Parathyroid adenoma (tissue), 2 donors: ENCODE results near the gene ARFGEF2.
"Not testable (repeated sequence)": the region's sequence is repeated elsewhere in the genome, so short reads cannot be mapped to it uniquely, and the experiment has no call there.

Experiments
- H2AFZ ChIP-seq: fragments of 300-600 bp; sonication (generic); one replicate; pipeline ENCODE4 v1.7.0; 2017; ENCODE audit warnings: antibody characterized with exemption, mild to moderate bottlenecking
- H3K27ac ChIP-seq: fragments of 300-600 bp; sonication (generic); one replicate; pipeline ENCODE4 v1.7.0; 2017
- H3K27me3 ChIP-seq: fragments of 300-600 bp; sonication (generic); one replicate; pipeline ENCODE4 v1.7.0; 2017; ENCODE audit warnings: low read length; ENCODE audit not compliant: control insufficient read depth, insufficient read depth
- H3K36me3 ChIP-seq: fragments of 300-600 bp; sonication (generic); one replicate; pipeline ENCODE4 v1.7.0; 2017; ENCODE audit warnings: low read length; ENCODE audit not compliant: control insufficient read depth, insufficient read depth
- H3K4me1 ChIP-seq: fragments of 300-600 bp; sonication (generic); one replicate; pipeline ENCODE4 v1.7.0; 2017; ENCODE audit warnings: control low read depth
- H3K4me2 ChIP-seq: fragments of 300-600 bp; sonication (generic); one replicate; pipeline ENCODE4 v1.7.0; 2017; ENCODE audit warnings: low read length
- H3K4me3 ChIP-seq: fragments of 300-600 bp; sonication (generic); one replicate; pipeline ENCODE4 v1.7.0; 2017; ENCODE audit warnings: low read depth, low read length
- H3K79me2 ChIP-seq: fragments of 300-600 bp; sonication (generic); one replicate; pipeline ENCODE4 v1.7.0; 2017; ENCODE audit warnings: control low read depth
- H3K9ac ChIP-seq: fragments of 300-600 bp; sonication (generic); one replicate; pipeline ENCODE4 v1.7.0; 2017; ENCODE audit warnings: mild to moderate bottlenecking
- H3K9me3 ChIP-seq: fragments of 300-600 bp; sonication (generic); one replicate; pipeline ENCODE4 v1.7.0; 2017; ENCODE audit warnings: low read length; ENCODE audit not compliant: control insufficient read depth
- CTCF ChIP-seq: fragments of 300-600 bp; sonication (generic); IDR thresholded peaks from one replicate; pipeline ENCODE4 v1.7.0; 2017; ENCODE audit warnings: antibody characterized with exemption, mild to moderate bottlenecking
- donor health status: primary hyperparathyroidism.

Gene ARFGEF2

GRCh38 chr20:48971956-48972355, 50.4 kb downstream of the ARFGEF2 start:
- H3K36me3 ChIP-seq: no peaks in the 10 kb centered on the region

GRCh38 chr20:48972816-48973215, 51.3 kb downstream of the ARFGEF2 start:
- H3K79me2 ChIP-seq: peaks cover 15% of the 10 kb centered on the region
- H3K9me3 ChIP-seq: no peaks in the 10 kb centered on the region
- H3K27ac ChIP-seq: no peak overlapping the region
- no peak overlapping the region for H3K9ac ChIP-seq
- no peaks in the 10 kb centered on the region for H3K36me3 ChIP-seq
- no peak for TF ChIP-seq CTCF
- no peak overlapping the region for H2AFZ ChIP-seq
- H3K4me3 ChIP-seq: no peak overlapping the region
- no peaks in the 10 kb centered on the region for H3K27me3 ChIP-seq
- no peak overlapping the region for H3K4me2 ChIP-seq
- H3K4me1 ChIP-seq: no peaks in the 10 kb centered on the region

More at GRCh38 chr20:48971956-48972355, 50.4 kb downstream of the ARFGEF2 start:
- Histone ChIP-seq H3K4me1 (no peaks in the 10 kb centered on the region), H3K27ac (no peak overlapping the region), H3K4me3 (no peak overlapping the region), H3K79me2 (peaks cover 10% of the 10 kb centered on the region), H3K4me2 (no peak overlapping the region), H3K27me3 (no peaks in the 10 kb centered on the region), H3K9ac (no peak overlapping the region), H2AFZ (no peak overlapping the region), H3K9me3 (no peaks in the 10 kb centered on the region)
- no peak for TF ChIP-seq CTCF

GRCh38 chr20:48975955-48976354, 54.4 kb downstream of the ARFGEF2 start:
- H3K79me2 ChIP-seq: peaks cover 22% of the 10 kb centered on the region
- no peaks in the 10 kb centered on the region for H3K4me1 ChIP-seq
- TF ChIP-seq CTCF: no peak
- no peak overlapping the region for H3K27ac ChIP-seq
- H3K9me3 ChIP-seq: no peaks in the 10 kb centered on the region
- no peak overlapping the region for H2AFZ ChIP-seq
- no peak overlapping the region for H3K4me2 ChIP-seq
- no peak overlapping the region for H3K9ac ChIP-seq
- H3K36me3 ChIP-seq: no peaks in the 10 kb centered on the region
- no peak overlapping the region for H3K4me3 ChIP-seq
- H3K27me3 ChIP-seq: no peaks in the 10 kb centered on the region

- H3K36me3 ChIP-seq, H3K27me3 ChIP-seq, H3K4me2 ChIP-seq, H3K27ac ChIP-seq, H3K9ac ChIP-seq, H2AFZ ChIP-seq, H3K4me3 ChIP-seq, H3K9me3 ChIP-seq, H3K4me1 ChIP-seq: not testable (repeated sequence)
- peaks cover 28% of the 10 kb centered on the region for H3K79me2 ChIP-seq
Measured at GRCh38 chr20:48979980-48980379, 58.5 kb downstream of the ARFGEF2 start.

- H3K79me2 ChIP-seq: peaks cover 15% of the 10 kb centered on the region
- no peak for TF ChIP-seq CTCF
- H3K4me1 ChIP-seq: no peaks in the 10 kb centered on the region
- H3K4me3 ChIP-seq: no peak overlapping the region
- H3K9ac ChIP-seq: no peak overlapping the region
- H3K27ac ChIP-seq: no peak overlapping the region
- no peak overlapping the region for H3K4me2 ChIP-seq
- H2AFZ ChIP-seq: no peak overlapping the region
- no peaks in the 10 kb centered on the region for H3K36me3 ChIP-seq
- H3K9me3 ChIP-seq: no peaks in the 10 kb centered on the region
- no peaks in the 10 kb centered on the region for H3K27me3 ChIP-seq
Measured at GRCh38 chr20:48983423-48984400, 62.2 kb downstream of the ARFGEF2 start.
